Stimulated activated naive CD8-positive, alpha-beta T cell treated with anti-CD3 and anti-CD28 coated beads, Interleukin-15, Interleukin-2, amounts not matched to agents 100 ng/mL and 50 ng/mL, for 24 hours (primary cell): ENCODE measurements around the gene NOP9.

Experiments
- H3K27ac Mint-ChIP-seq: one replicate; pipeline ENCODE4 v1.8.0; 2021; ENCODE audit warnings: mild to moderate bottlenecking, mixed read lengths
- H3K27me3 Mint-ChIP-seq: one replicate; pipeline ENCODE4 v1.8.0; 2021; ENCODE audit warnings: mixed read lengths
- H3K36me3 Mint-ChIP-seq: one replicate; pipeline ENCODE4 v1.8.0; 2021; ENCODE audit warnings: low read depth, mixed read lengths
- H3K4me1 Mint-ChIP-seq: one replicate; pipeline ENCODE4 v1.8.0; 2021; ENCODE audit warnings: low read depth, mixed read lengths
- H3K4me3 Mint-ChIP-seq: one replicate; pipeline ENCODE4 v1.8.0; 2021; ENCODE audit warnings: mild to moderate bottlenecking, mixed read lengths
- H3K9me3 Mint-ChIP-seq: one replicate; pipeline ENCODE4 v1.8.0; 2021; ENCODE audit warnings: mixed read lengths

NOP9 gene

GRCh38 chr14:24284501-24285035 is 15.1 kb upstream of the NOP9 start:
- Mint-ChIP-seq H3K27me3 (no peaks in the 10 kb centered on the region), H3K9me3 (no peaks in the 10 kb centered on the region), H3K4me1 (peaks cover 32% of the 10 kb centered on the region), H3K36me3 (no peaks in the 10 kb centered on the region), H3K4me3 (no peak overlapping the region), H3K27ac (no peak overlapping the region)

- Mint-ChIP-seq H3K27me3 (no peaks in the 10 kb centered on the region), H3K4me3 (no peak overlapping the region), H3K4me1 (peaks cover 32% of the 10 kb centered on the region), H3K27ac (no peak overlapping the region), H3K9me3 (no peaks in the 10 kb centered on the region), H3K36me3 (peaks cover 4% of the 10 kb centered on the region)
Measured at GRCh38 chr14:24285351-24285750, 14.3 kb upstream of the NOP9 start.

GRCh38 chr14:24286996-24287395 is 12.7 kb upstream of the NOP9 start:
- Mint-ChIP-seq H3K4me1 (peaks cover 43% of the 10 kb centered on the region), H3K9me3 (no peaks in the 10 kb centered on the region), H3K27ac (no peak overlapping the region), H3K36me3 (peaks cover 17% of the 10 kb centered on the region), H3K27me3 (no peaks in the 10 kb centered on the region), H3K4me3 (no peak overlapping the region)

- peaks cover 45% of the 10 kb centered on the region for H3K4me1 Mint-ChIP-seq
- no peak overlapping the region for H3K4me3 Mint-ChIP-seq
- no peak overlapping the region for H3K27ac Mint-ChIP-seq
- H3K27me3 Mint-ChIP-seq = no peaks in the 10 kb centered on the region
- H3K36me3 Mint-ChIP-seq = peaks cover 32% of the 10 kb centered on the region
- H3K9me3 Mint-ChIP-seq = no peaks in the 10 kb centered on the region
Measured at GRCh38 chr14:24289649-24290280, 9.9 kb upstream of the NOP9 start.

GRCh38 chr14:24290746-24291145 is 8.9 kb upstream of the NOP9 start:
- no peak overlapping the region for H3K27ac Mint-ChIP-seq
- no peaks in the 10 kb centered on the region for H3K9me3 Mint-ChIP-seq
- H3K4me1 Mint-ChIP-seq = peaks cover 42% of the 10 kb centered on the region
- peaks cover 38% of the 10 kb centered on the region for H3K36me3 Mint-ChIP-seq
- H3K4me3 Mint-ChIP-seq = no peak overlapping the region
- H3K27me3 Mint-ChIP-seq = no peaks in the 10 kb centered on the region

GRCh38 chr14:24291446-24292117 is 8.1 kb upstream of the NOP9 start:
- no peaks in the 10 kb centered on the region for H3K9me3 Mint-ChIP-seq
- H3K36me3 Mint-ChIP-seq = peaks cover 46% of the 10 kb centered on the region
- H3K4me1 Mint-ChIP-seq = peaks cover 50% of the 10 kb centered on the region
- H3K4me3 Mint-ChIP-seq = no peak overlapping the region
- no peak overlapping the region for H3K27ac Mint-ChIP-seq
- H3K27me3 Mint-ChIP-seq = no peaks in the 10 kb centered on the region

GRCh38 chr14:24292118-24292807 is 7.4 kb upstream of the NOP9 start:
- Mint-ChIP-seq H3K27ac (no peak overlapping the region), H3K4me3 (no peak overlapping the region), H3K9me3 (no peaks in the 10 kb centered on the region), H3K36me3 (peaks cover 49% of the 10 kb centered on the region), H3K27me3 (no peaks in the 10 kb centered on the region), H3K4me1 (peaks cover 57% of the 10 kb centered on the region)

- Mint-ChIP-seq H3K27ac (no peak overlapping the region), H3K9me3 (no peaks in the 10 kb centered on the region), H3K27me3 (no peaks in the 10 kb centered on the region), H3K4me1 (peaks cover 59% of the 10 kb centered on the region), H3K4me3 (no peak overlapping the region), H3K36me3 (peaks cover 49% of the 10 kb centered on the region)
Measured at GRCh38 chr14:24293525-24293924, 6.1 kb upstream of the NOP9 start.

- H3K27me3 Mint-ChIP-seq = no peaks in the 10 kb centered on the region
- peak overlapping the region; percentile 90 for H3K27ac Mint-ChIP-seq
- no peaks in the 10 kb centered on the region for H3K9me3 Mint-ChIP-seq
- H3K4me1 Mint-ChIP-seq = peaks cover 57% of the 10 kb centered on the region
- H3K36me3 Mint-ChIP-seq = peaks cover 40% of the 10 kb centered on the region
- peak overlapping the region; percentile 41 for H3K4me3 Mint-ChIP-seq
Measured at GRCh38 chr14:24296341-24297157, 3.1 kb upstream of the NOP9 start.

GRCh38 chr14:24297190-24297964 is 2.3 kb upstream of the NOP9 start:
- peak overlapping the region; percentile 14 for H3K4me3 Mint-ChIP-seq
- H3K4me1 Mint-ChIP-seq = peaks cover 51% of the 10 kb centered on the region

GRCh38 chr14:24298892-24299254 is 777 bp upstream of the NOP9 start:
- peak overlapping the region; percentile 92 for H3K4me3 Mint-ChIP-seq
- H3K9me3 Mint-ChIP-seq = no peaks in the 10 kb centered on the region
- H3K27ac Mint-ChIP-seq = peak overlapping the region; percentile 84
- H3K4me1 Mint-ChIP-seq = peaks cover 51% of the 10 kb centered on the region
- peaks cover 42% of the 10 kb centered on the region for H3K36me3 Mint-ChIP-seq
- H3K27me3 Mint-ChIP-seq = no peaks in the 10 kb centered on the region

More at GRCh38 chr14:24297190-24297964, 2.3 kb upstream of the NOP9 start:
- Mint-ChIP-seq H3K36me3 (peaks cover 43% of the 10 kb centered on the region), H3K27ac (peak overlapping the region; percentile 90), H3K27me3 (no peaks in the 10 kb centered on the region), H3K9me3 (no peaks in the 10 kb centered on the region)

GRCh38 chr14:24300326-24300980 is 803 bp downstream of the NOP9 start:
- peak overlapping the region; percentile 84 for H3K27ac Mint-ChIP-seq
- H3K36me3 Mint-ChIP-seq = peaks cover 49% of the 10 kb centered on the region

GRCh38 chr14:24304019-24304387 is 4.4 kb downstream of the NOP9 start:
- Mint-ChIP-seq H3K9me3 (no peaks in the 10 kb centered on the region), H3K36me3 (peaks cover 68% of the 10 kb centered on the region), H3K4me1 (peaks cover 30% of the 10 kb centered on the region), H3K4me3 (no peak overlapping the region), H3K27ac (no peak overlapping the region), H3K27me3 (no peaks in the 10 kb centered on the region)

More at GRCh38 chr14:24300326-24300980, 803 bp downstream of the NOP9 start:
- Mint-ChIP-seq H3K4me1 (peaks cover 51% of the 10 kb centered on the region), H3K9me3 (no peaks in the 10 kb centered on the region), H3K27me3 (no peaks in the 10 kb centered on the region), H3K4me3 (peak overlapping the region; percentile 92)
